ENCODE data around the gene PIAS1. TPM values are rescaled to one million over a fixed set of nuclear protein-coding genes. Genes with fewer than 3 reads are reported as not detected.
"Not testable (repeated sequence)": the region's sequence is repeated elsewhere in the genome, so short reads cannot be mapped to it uniquely, and the experiment has no call there.

PIAS1 gene
- polyA plus RNA-seq, 1 donor, result 46.5 TPM

DNA sequence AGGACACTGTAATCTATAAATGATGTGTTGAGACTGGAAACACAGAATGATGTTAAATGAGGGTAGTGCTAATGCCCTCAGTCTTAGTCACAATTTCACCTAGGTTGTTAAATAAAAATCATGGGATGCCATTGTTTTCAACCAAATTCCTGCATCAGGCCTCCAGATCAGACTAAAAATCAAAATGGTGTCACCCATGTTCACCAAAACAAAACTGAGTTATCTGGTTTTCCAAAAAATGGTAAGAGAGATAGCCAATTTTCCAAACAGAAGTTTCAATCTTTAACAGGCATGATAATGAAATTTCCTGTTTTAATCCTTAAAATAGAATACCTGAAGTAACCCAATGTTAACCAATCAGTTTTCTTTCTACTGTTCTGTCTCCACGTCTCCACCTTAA lies 2.2 kb upstream of the PIAS1 start:
- H3K4me1 ChIP-seq (ENCODE audit: control insufficient read depth, insufficient read depth, low read length), result peaks cover 4% of the 10 kb centered on the region
- 100% methylated on average over 1 of the region's 1 CpG for WGBS (ENCODE audit: insufficient coverage, low lambda C conversion rate)
- H3K4me3 ChIP-seq (ENCODE audit: low read length), result no peak overlapping the region
- H3K27me3 ChIP-seq (ENCODE audit: control insufficient read depth, insufficient read depth, low read length), result no peaks in the 10 kb centered on the region
- H3K9me3 ChIP-seq (ENCODE audit: control insufficient read depth, low read depth, low read length), result no peaks in the 10 kb centered on the region
- H3K27ac ChIP-seq (ENCODE audit: low read length), result no peak overlapping the region
- DNase-seq, result no peak
- no peaks in the 10 kb centered on the region for H3K36me3 ChIP-seq (ENCODE audit: control insufficient read depth, insufficient read depth, low read length)

DNA sequence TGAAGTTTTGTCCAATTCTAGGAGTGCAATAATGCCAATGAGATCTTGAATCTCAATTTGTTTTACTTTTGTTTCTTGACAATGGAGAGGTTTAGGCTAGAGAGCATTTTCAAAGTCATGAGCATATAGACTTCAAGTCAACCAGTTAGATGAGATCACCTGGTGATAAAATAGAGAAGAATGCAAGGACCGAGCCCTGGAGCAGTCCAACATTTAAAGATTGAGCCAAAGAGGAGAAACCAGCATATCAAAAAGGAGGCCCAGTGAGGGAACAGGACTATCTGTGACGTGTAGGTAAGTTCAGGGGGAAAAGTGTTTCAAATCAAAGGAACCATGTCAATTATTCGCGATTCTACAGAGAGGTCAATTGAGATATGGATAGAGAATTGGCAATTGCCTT lies 1.7 kb upstream of the PIAS1 start:
- H3K27me3 ChIP-seq (ENCODE audit: control insufficient read depth, insufficient read depth, low read length), result no peaks in the 10 kb centered on the region
- DNase-seq, result no peak
- no peaks in the 10 kb centered on the region for H3K9me3 ChIP-seq (ENCODE audit: control insufficient read depth, low read depth, low read length)
- no peak overlapping the region for H3K27ac ChIP-seq (ENCODE audit: low read length)
- no peak overlapping the region for H3K4me3 ChIP-seq (ENCODE audit: low read length)
- H3K36me3 ChIP-seq (ENCODE audit: control insufficient read depth, insufficient read depth, low read length), result no peaks in the 10 kb centered on the region
- WGBS (ENCODE audit: insufficient coverage, low lambda C conversion rate), result 94% methylated on average over 3 of the region's 4 CpGs
- H3K4me1 ChIP-seq (ENCODE audit: control insufficient read depth, insufficient read depth, low read length), result peaks cover 4% of the 10 kb centered on the region

DNA sequence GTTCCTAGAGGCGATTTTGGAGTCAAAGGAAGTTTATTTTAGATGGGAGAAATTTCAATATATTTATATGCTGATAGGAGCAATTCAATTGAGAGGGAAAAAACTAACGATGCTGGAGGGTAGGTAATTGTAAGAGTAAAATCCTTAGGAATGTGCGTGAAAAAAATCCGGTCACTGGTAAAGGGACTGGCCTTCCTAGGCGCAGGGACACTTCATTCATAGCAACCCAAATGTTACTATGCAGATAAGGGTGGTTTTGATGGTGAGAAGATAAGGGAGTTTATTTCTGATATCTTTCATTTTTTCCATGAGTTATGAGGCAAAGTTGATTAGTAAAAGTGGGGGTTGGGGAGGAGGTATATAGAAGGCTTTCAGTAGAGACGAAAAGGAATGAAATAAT lies 1.1 kb upstream of the PIAS1 start:
- H3K4me3 ChIP-seq (ENCODE audit: low read length), result no peak overlapping the region
- 72% methylated on average over 5 of the region's 6 CpGs for WGBS (ENCODE audit: insufficient coverage, low lambda C conversion rate)

DNA sequence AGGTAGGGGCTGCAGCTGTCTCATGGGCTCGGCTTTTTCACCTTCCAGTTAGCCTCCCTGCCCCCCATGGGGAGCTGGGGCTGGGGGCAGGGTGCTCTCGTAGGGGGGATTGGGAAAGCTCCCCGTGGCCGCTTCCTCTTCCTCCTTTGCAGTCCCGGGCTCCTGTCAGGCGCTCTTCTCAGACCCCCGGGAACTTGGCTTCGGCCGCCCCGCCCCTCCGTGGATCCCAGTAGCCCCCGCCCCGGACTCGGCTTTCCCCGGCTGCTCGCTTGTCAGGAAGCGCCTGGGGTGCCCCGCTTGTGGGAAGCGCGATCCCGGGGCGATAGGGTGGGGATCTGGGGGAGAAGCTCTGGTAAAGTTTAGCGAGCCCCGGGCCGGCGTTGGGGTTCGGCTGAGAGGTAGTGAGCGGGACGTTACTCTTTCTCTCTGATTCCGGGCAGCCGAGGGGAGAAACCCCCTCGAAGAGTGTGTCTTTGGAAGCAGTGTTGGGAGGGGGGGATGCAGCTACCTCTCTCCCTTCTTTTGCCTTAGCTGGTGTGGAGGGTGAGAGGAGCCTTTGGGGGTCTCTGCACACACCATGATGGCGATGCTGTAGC lies 611 bp downstream of the PIAS1 start:
- Histone ChIP-seq H3K4me3 (ENCODE audit: low read length) (peak overlapping the region; percentile 96), H3K27ac (ENCODE audit: low read length) (peak overlapping the region; percentile 88), H3K4me1 (ENCODE audit: control insufficient read depth, insufficient read depth, low read length) (peaks cover 4% of the 10 kb centered on the region), H3K9me3 (ENCODE audit: control insufficient read depth, low read depth, low read length) (no peaks in the 10 kb centered on the region), H3K27me3 (ENCODE audit: control insufficient read depth, insufficient read depth, low read length) (no peaks in the 10 kb centered on the region), H3K36me3 (ENCODE audit: control insufficient read depth, insufficient read depth, low read length) (no peaks in the 10 kb centered on the region)
- DNase-seq, result peak; percentile 35 to 69
- no CpG with 5 or more reads among the region's 33 CpGs for WGBS (ENCODE audit: insufficient coverage, low lambda C conversion rate)

More for the DNA sequence above, 1.1 kb upstream of the PIAS1 start:
- no peak overlapping the region for H3K27ac ChIP-seq (ENCODE audit: low read length)
- DNase-seq, result no peak
- peaks cover 4% of the 10 kb centered on the region for H3K4me1 ChIP-seq (ENCODE audit: control insufficient read depth, insufficient read depth, low read length)
- H3K9me3 ChIP-seq (ENCODE audit: control insufficient read depth, low read depth, low read length), result no peaks in the 10 kb centered on the region
- no peaks in the 10 kb centered on the region for H3K27me3 ChIP-seq (ENCODE audit: control insufficient read depth, insufficient read depth, low read length)
- no peaks in the 10 kb centered on the region for H3K36me3 ChIP-seq (ENCODE audit: control insufficient read depth, insufficient read depth, low read length)

DNA sequence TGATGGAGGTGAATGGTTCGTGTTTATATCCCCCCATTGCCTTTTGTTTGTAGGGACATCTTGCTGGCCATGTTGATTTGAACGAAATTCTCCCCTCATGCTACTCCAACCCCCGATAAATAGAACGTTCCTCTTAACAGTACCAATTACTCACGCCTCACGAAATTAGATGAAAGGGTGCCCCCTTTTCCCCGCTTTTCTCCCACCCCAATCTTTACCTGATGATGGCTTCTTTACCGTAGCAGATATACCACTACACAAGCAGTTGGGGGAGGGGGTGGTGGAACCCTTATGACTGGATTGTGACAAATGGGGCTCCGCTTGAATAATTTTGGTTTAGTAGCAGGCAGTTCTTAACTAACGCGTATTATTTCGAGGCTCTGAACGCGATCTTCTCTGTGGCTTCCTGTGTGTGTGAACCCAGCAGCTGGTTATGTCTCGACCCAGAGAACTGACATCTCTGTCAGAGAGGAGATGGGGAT lies 1.1 kb downstream of the PIAS1 start:
- Histone ChIP-seq H3K27me3 (ENCODE audit: control insufficient read depth, insufficient read depth, low read length) (no peaks in the 10 kb centered on the region), H3K36me3 (ENCODE audit: control insufficient read depth, insufficient read depth, low read length) (no peaks in the 10 kb centered on the region), H3K9me3 (ENCODE audit: control insufficient read depth, low read depth, low read length) (no peaks in the 10 kb centered on the region), H3K4me1 (ENCODE audit: control insufficient read depth, insufficient read depth, low read length) (peaks cover 4% of the 10 kb centered on the region), H3K27ac (ENCODE audit: low read length) (peak overlapping the region; percentile 88), H3K4me3 (ENCODE audit: low read length) (peak overlapping the region; percentile 96)
- WGBS (ENCODE audit: insufficient coverage, low lambda C conversion rate), result no CpG with 5 or more reads among the region's 15 CpGs
- peak; percentile 15 to 49 for DNase-seq

DNA sequence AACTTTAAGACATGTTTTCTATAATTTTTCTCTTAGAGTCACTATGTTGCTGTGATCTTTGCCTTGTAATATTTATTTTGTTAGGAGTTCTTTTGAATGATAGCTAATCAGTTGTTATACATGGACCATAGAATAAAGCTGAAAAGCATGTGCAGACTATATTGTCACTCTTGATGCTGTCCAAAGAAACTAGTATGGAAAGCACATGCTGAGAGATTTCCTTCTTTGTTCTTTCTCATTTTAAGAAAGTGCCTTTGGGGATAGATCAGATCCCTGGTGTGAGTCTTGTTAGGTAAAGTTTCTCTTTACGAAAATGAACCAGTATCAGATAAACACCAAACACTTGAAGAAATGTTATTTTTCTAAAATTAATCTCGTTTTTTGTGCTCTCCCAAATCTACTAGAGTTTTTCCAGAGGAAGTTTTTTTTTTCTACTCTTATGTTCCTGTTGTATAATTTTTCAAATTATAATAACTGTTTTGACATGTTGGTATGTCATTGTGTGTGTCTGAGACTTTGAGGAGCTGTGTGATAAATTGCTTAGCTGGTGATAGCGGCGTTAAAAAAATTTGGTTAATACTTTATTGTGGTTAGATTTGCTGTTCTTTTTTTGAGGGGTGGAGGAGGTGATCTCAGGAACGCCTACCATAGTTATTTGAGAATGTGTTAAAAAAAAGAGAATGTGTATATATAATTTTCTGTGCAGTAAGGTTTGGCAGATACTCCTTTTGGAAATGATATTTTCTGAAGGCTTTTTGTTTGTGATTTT lies 2.2 kb downstream of the PIAS1 start:
- Histone ChIP-seq H3K4me3 (ENCODE audit: low read length) (peak overlapping the region; percentile 96), H3K4me1 (ENCODE audit: control insufficient read depth, insufficient read depth, low read length) (peaks cover 4% of the 10 kb centered on the region), H3K9me3 (ENCODE audit: control insufficient read depth, low read depth, low read length) (no peaks in the 10 kb centered on the region), H3K27ac (ENCODE audit: low read length) (peak overlapping the region; percentile 88), H3K36me3 (ENCODE audit: control insufficient read depth, insufficient read depth, low read length) (no peaks in the 10 kb centered on the region), H3K27me3 (ENCODE audit: control insufficient read depth, insufficient read depth, low read length) (no peaks in the 10 kb centered on the region)
- no peak for DNase-seq
- WGBS (ENCODE audit: insufficient coverage, low lambda C conversion rate), result 30% methylated on average over 3 of the region's 5 CpGs

DNA sequence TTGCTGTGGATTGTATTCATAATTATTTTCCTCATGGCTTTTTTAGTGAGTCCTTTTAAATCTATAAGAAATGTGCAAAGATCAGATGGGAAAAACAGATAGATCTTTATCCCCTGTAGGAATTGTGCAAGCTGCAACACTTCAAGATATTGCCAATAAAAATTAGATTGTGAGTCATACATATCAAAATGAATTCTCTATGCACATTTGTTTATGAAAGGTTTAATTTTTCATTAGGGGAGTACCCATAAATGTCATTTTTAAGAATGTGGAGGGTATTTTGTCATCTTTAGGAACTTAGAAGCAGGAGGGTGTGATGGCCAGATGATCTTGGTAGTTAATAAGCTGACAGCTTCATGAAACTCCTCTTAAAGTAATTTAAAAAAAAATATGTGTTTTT lies 2.9 kb downstream of the PIAS1 start:
- H3K27me3 ChIP-seq (ENCODE audit: control insufficient read depth, insufficient read depth, low read length), result no peaks in the 10 kb centered on the region
- H3K4me3 ChIP-seq (ENCODE audit: low read length), result no peak overlapping the region
- H3K4me1 ChIP-seq (ENCODE audit: control insufficient read depth, insufficient read depth, low read length), result peaks cover 4% of the 10 kb centered on the region
- no peaks in the 10 kb centered on the region for H3K36me3 ChIP-seq (ENCODE audit: control insufficient read depth, insufficient read depth, low read length)
- DNase-seq, result no peak
- H3K9me3 ChIP-seq (ENCODE audit: control insufficient read depth, low read depth, low read length), result no peaks in the 10 kb centered on the region
- H3K27ac ChIP-seq (ENCODE audit: low read length), result no peak overlapping the region

DNA sequence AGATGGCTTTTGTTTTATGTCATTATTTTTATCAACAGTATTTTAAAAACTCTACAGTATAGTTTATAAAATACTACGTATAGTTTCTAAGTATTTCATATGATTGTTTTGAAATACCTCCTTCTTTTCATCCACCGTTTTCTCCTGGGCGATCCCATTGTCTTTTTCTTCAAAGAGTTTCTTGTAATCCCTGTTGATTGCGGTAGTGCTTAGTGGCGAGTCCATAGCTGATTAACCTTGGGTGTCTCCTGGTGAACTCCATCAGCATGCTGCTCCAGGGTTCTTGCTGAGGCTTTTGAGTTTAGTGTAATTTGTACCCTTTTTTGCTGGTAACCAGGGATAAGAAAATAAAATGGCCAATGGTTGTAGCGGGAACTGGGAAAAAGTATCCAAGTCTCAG lies 3.6 kb downstream of the PIAS1 start:
- 100% methylated on average over 1 of the region's 6 CpGs for WGBS (ENCODE audit: insufficient coverage, low lambda C conversion rate)
- Histone ChIP-seq H3K27me3 (ENCODE audit: control insufficient read depth, insufficient read depth, low read length) (no peaks in the 10 kb centered on the region), H3K9me3 (ENCODE audit: control insufficient read depth, low read depth, low read length) (no peaks in the 10 kb centered on the region), H3K27ac (ENCODE audit: low read length) (no peak overlapping the region), H3K4me1 (ENCODE audit: control insufficient read depth, insufficient read depth, low read length) (peaks cover 4% of the 10 kb centered on the region), H3K4me3 (ENCODE audit: low read length) (no peak overlapping the region), H3K36me3 (ENCODE audit: control insufficient read depth, insufficient read depth, low read length) (no peaks in the 10 kb centered on the region)
- no peak for DNase-seq

DNA sequence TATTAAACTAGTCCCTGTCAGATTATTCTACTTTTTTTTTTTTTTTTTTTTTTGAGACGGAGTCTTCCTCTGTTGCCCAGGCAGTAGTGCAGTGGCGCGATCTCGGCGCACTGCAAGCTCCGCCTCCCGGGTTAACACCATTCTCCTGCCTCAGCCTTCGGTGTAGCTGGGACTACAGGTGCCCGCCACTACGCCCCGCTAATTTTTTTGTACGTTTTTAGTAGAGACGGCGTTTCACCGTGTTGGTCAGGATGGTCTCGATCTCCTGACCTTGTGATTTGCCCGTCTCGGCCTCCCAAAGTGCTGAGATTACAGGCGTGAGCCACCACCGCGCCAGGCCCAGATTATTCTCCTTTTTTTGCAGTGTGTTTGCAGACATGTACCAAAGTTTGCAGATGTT lies 4.9 kb downstream of the PIAS1 start:
- not testable (repeated sequence) for H3K27me3 ChIP-seq (ENCODE audit: control insufficient read depth, insufficient read depth, low read length); H3K4me1 ChIP-seq (ENCODE audit: control insufficient read depth, insufficient read depth, low read length); H3K27ac ChIP-seq (ENCODE audit: low read length); H3K4me3 ChIP-seq (ENCODE audit: low read length); H3K9me3 ChIP-seq (ENCODE audit: control insufficient read depth, low read depth, low read length); DNase-seq; H3K36me3 ChIP-seq (ENCODE audit: control insufficient read depth, insufficient read depth, low read length)
- 100% methylated on average over 3 of the region's 21 CpGs for WGBS (ENCODE audit: insufficient coverage, low lambda C conversion rate)

DNA sequence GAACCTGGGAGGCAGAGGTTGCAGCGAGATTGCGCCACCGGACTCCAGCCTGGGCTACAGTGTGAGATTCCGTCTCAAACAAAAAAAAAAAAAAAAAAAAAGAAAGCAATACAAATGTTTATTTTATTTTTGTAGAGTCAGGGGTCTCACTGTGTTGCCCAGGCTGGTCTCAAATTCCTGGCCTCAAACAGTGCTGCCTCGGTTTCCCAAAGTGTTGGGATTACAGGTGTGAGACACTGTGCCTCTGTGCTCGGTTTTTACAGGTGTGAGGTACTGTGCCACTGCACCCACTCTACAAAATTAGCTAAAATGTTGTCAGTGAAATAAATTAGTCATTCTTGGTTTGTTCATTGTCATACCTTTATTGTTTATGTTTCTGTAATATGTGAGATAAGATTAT lies 5.5 kb downstream of the PIAS1 start:
- no peak for DNase-seq
- WGBS (ENCODE audit: insufficient coverage, low lambda C conversion rate), result 85% methylated on average over 4 of the region's 6 CpGs
- Histone ChIP-seq H3K9me3 (ENCODE audit: control insufficient read depth, low read depth, low read length) (no peaks in the 10 kb centered on the region), H3K27ac (ENCODE audit: low read length) (no peak overlapping the region), H3K27me3 (ENCODE audit: control insufficient read depth, insufficient read depth, low read length) (no peaks in the 10 kb centered on the region), H3K36me3 (ENCODE audit: control insufficient read depth, insufficient read depth, low read length) (no peaks in the 10 kb centered on the region), H3K4me1 (ENCODE audit: control insufficient read depth, insufficient read depth, low read length) (no peaks in the 10 kb centered on the region), H3K4me3 (ENCODE audit: low read length) (no peak overlapping the region)

DNA sequence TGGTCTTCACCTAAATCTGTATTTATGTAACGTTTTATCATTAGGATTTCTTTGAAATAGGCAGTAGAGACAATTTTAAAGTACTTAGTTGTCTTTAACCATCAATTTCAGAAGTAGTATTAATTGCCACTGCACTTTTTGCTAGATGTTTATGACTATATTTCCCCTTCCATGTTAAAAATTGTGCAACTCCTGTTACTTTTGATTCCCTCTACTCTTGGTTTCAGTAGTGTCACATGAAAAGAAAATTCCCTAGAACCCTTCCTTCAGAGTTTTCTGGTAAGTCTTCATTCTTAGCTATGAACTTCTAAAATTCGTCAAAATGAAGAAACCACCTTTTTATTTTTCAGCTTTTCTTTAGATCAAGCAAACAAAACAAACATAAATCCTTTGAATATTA lies 7.1 kb downstream of the PIAS1 start:
- WGBS (ENCODE audit: insufficient coverage, low lambda C conversion rate), result 76% methylated on average over 2 of the region's 2 CpGs
- no peaks in the 10 kb centered on the region for H3K9me3 ChIP-seq (ENCODE audit: control insufficient read depth, low read depth, low read length)
- DNase-seq, result no peak
- H3K27ac ChIP-seq (ENCODE audit: low read length), result no peak overlapping the region
- no peaks in the 10 kb centered on the region for H3K36me3 ChIP-seq (ENCODE audit: control insufficient read depth, insufficient read depth, low read length)
- no peak overlapping the region for H3K4me3 ChIP-seq (ENCODE audit: low read length)
- H3K4me1 ChIP-seq (ENCODE audit: control insufficient read depth, insufficient read depth, low read length), result no peaks in the 10 kb centered on the region
- H3K27me3 ChIP-seq (ENCODE audit: control insufficient read depth, insufficient read depth, low read length), result no peaks in the 10 kb centered on the region
